GM18951 (cell line): ENCODE data around the gene CLSTN2.

ENCODE experiments used
- POLR2A ChIP-seq: IDR thresholded peaks from 4 replicates; pipeline ENCODE4 v1.6.1; 2011; ENCODE audit warnings: mild to moderate bottlenecking; ENCODE audit not compliant: insufficient read length, insufficient read depth; ENCODE audit errors: extremely low read depth
- in situ Hi-C: fragments of 300-500 bp; cut with MboI; formaldehyde crosslinking; loops from one replicate; pipeline ENCODE4 v1.12.0; 2022; ENCODE audit warnings: low sequenced_read_pairs, mixed read lengths, inconsistent platforms; ENCODE audit not compliant: unreplicated experiment

CLSTN2 gene

GRCh38 chr3:140456974-140457373 lies 522.0 kb downstream of the CLSTN2 start:
- no peak for TF ChIP-seq POLR2A
- in situ Hi-C loops = no loop called here

DNA sequence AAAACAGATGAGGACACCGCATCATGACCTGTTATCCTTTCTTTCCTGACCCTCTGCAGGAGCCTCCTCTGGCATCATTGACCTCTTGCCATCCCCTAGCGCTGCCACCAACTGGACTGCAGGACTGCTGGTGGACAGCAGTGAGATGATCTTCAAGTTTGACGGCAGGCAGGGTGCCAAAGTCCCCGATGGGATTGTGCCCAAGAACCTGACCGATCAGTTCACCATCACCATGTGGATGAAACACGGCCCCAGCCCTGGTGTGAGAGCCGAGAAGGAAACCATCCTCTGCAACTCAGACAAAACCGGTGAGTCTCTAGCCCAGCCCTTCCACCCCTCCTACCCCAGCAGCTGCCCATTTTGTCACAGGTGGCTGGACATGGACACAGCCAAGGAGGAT lies 524.5 kb downstream of the CLSTN2 start:
- no peak for TF ChIP-seq POLR2A
- in situ Hi-C loops = no loop called here

DNA sequence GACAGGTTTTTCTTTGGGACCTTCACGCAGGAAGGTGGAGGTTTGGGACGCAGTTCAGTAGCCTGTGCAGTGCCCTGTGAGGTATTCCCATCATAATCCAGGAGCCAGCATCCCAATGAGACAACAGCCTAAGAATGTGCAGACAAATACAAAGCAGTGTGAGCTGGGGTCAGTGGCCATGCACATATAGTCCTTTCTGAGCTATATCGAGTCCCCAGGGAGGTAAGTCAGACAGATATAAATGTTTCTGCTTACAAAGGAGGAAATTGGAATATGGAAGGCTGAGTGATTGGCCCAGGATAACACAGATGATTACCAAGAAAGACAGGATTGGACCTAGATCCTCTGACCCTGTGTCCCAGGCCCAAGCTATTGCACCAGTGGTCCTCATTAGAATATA lies 526.3 kb downstream of the CLSTN2 start:
- in situ Hi-C loops = no loop called here
- no peak for TF ChIP-seq POLR2A

DNA sequence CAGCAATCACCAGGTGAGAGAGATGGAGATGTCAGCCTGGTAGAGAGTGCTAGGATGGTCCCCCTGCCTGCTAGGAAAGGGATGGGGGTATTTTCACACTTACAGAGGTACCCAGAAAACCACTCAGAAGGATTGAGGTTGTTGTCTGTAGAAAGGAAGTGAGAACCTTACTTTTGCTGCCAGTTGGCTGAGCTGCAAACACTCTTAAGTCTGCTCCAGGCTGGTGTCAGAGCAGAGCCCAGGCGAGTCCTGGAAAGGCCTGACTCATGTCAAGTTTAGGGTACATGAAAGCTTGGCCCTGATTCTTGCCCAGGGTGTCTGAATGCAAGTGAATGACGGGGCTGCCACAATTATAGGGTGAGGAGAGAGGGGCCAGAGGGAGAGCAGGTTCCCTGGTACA lies 528.4 kb downstream of the CLSTN2 start:
- in situ Hi-C loops = no loop called here
- TF ChIP-seq POLR2A = no peak

DNA sequence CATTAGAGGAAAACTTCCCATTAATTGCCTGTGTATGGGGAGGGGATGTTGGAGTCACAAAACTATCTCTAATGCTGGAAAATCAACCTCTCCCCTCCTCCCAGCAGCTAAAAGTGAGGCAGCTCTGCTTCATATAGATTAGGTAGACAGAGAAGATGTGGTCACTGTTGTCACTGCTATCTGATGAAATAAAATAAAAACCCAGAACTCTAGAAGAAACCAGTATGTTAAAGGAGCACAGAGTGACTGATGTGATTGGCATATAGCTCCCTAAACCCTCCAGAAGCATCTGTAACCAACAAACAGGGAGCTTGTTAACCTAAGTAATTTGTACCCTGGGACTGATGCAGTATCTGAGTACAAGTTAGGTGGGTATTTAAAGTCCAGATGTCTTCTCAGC lies 531.0 kb downstream of the CLSTN2 start:
- in situ Hi-C loops = no loop called here
- TF ChIP-seq POLR2A = no peak

DNA sequence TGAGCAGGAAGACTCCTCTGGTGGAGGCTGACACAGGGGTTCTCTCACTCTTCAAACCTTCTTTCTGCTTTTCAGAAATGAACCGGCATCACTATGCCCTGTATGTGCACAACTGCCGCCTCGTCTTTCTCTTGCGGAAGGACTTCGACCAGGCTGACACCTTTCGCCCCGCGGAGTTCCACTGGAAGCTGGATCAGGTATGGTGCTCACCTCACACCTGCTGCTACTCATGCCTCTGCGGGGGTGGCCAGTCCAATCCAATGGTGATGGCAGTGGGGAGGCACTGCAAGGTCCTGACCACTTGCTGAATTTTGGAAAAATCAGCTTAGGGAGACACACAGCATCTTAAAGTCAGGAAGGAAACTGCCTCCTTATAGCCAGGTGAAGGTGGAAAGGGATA lies 531.5 kb downstream of the CLSTN2 start:
- no peak for TF ChIP-seq POLR2A
- in situ Hi-C loops = no loop called here

DNA sequence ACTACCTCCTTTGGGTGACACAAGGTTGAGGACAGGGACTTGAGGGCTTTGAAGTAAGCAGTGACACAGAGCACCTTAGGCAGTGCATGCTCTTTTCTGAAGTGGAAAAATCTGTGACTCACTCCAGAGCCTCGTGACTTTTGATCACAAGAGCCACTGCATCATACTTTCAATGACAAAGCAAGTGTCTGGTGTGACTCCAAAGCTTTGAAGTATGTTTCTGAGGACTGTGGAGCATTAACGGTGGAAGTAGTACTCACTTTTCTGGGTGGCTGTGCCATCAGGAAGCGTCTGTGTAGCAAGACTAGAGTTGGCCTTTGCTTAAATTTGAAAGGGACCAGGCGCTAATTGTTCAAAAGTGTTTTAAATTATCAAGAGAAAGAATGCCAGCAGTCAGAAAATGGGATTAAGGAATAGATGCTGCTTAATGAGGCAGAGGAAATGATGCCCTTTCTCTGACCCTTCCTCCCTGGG lies 532.2 kb downstream of the CLSTN2 start:
- TF ChIP-seq POLR2A = no peak
- in situ Hi-C loops = no loop called here

- no peak for TF ChIP-seq POLR2A
- in situ Hi-C loops = no loop called here
These were observed 532.9 kb downstream of the CLSTN2 start for GRCh38 chr3:140467796-140468315.

DNA sequence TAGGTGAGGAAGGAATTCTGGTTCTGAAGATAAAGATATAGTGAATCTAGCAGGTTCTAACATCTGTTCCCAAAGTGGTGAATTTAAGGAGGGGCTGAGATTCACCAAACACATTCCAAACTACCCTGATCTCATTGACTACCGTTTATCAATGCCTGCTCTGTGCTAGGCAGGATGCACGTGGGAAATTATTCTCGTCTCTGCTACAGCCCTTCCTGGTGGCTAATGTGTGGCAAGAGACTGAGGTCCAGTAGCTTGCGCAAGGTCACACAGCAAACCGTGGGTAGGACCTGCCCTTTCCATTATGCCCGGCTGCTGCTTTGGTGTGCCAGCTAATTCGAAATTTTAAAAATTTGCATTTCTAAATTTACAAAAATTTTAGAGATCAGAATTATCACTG lies 533.4 kb downstream of the CLSTN2 start:
- no peak for TF ChIP-seq POLR2A
- in situ Hi-C loops = no loop called here

DNA sequence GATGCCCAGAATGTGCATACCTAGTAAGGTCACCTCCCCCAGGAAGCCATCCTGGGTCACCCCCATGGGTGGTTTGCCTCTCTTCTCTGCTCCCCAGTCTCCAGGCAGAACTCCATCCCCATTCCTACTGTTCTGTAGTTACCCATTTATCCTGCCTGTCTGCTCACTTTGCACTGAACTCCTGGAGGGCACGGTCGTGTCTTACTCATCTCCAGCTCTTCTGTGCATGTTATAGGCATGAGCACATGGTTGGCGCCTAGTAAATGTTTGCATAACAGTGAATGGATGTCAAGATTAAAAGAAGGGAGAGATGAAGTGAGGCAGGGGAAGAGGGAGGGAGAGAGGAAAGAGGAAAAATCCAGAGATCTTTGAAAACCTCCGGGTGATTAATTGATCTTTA lies 534.5 kb downstream of the CLSTN2 start:
- no peak for TF ChIP-seq POLR2A
- in situ Hi-C loops = no loop called here

DNA sequence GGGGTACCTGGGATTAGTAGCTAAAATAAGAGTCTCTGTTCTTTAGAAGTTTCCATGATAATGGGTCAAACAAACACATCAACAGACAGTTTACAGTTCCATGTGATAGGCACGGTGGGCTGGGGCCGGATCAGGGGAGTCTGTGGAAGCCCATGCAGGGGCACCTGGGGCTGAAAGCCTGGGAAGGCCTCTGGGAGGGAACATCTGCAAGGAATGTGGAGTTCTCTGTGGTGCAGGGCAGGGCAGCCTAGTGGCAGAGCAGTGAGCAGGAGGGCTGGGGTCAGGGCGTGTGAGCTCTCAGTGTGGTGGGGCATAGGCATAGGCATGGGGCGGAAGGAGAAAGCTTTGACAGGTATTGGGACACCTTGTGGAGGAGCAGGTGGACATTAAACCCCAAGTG lies 535.2 kb downstream of the CLSTN2 start:
- TF ChIP-seq POLR2A = no peak

GRCh38 chr3:140470962-140471361 lies 536.0 kb downstream of the CLSTN2 start:
- in situ Hi-C loops = no loop called here
- no peak for TF ChIP-seq POLR2A

More for the DNA sequence above, 535.2 kb downstream of the CLSTN2 start:
- in situ Hi-C loops = no loop called here

- in situ Hi-C loops = no loop called here
- TF ChIP-seq POLR2A = no peak
These were observed 537.5 kb downstream of the CLSTN2 start for GRCh38 chr3:140472306-140473020.

- in situ Hi-C loops = no loop called here
- no peak for TF ChIP-seq POLR2A
These were observed 552.6 kb downstream of the CLSTN2 start for GRCh38 chr3:140487566-140487965.
